Measurements from ENCODE around the gene PLA2G15.
A peak's percentile ranks its signal among the peaks of the same experiment; 100 is the strongest.

Gene PLA2G15

DNA sequence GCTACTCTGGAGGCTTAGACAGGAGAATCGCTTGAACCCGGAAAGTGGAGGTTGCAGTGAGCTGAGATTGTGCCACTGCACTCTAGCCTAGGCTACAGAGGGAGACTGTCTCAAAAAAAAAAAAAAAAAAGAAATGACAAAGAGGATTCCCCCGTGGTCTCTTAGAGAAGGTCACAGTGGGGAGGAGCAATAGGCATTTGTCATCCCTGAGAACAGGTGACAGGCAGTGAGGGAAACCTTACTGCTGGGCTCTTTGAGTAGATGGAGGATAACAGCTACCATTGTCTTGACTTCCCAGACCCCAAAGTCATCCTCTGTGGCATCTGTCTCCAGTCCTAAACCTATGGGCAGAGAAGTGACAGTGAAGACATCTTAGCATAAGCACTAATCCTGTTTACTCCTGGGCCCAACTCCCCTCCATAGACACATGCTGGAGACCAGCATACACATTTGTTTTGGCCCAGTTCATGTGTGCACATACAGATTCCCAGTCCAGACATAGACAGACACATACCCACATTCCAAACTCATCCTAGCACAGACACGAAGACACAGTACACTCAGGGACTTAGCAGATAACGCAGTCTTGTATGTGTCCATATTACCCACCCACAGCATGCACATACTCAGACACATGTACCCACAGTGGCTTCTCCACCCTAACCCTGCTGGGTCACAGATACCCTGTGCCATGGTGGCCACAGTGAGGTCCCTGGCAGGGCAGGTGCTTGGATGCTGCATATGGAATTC lies 11.9 kb upstream of the PLA2G15 start:
- DNase-seq, result no peak

DNA sequence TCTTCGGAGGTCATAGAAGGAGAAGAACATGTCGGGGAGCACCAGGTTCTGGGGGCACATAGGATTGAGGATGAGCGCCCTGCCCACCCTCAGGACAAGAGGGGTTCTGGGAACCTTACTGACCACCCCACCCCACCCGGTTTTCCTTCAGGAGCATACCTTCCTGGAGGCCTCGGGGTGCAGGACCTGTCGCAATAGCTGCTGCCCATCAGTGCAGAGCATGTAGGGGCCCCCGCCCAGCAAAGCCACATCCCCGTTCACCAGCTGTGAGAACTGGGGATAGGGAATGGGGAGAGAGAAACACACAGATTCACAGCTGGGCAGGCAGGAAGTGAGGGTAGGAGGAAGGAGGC lies 11.4 kb upstream of the PLA2G15 start:
- DNase-seq, result no peak

DNA sequence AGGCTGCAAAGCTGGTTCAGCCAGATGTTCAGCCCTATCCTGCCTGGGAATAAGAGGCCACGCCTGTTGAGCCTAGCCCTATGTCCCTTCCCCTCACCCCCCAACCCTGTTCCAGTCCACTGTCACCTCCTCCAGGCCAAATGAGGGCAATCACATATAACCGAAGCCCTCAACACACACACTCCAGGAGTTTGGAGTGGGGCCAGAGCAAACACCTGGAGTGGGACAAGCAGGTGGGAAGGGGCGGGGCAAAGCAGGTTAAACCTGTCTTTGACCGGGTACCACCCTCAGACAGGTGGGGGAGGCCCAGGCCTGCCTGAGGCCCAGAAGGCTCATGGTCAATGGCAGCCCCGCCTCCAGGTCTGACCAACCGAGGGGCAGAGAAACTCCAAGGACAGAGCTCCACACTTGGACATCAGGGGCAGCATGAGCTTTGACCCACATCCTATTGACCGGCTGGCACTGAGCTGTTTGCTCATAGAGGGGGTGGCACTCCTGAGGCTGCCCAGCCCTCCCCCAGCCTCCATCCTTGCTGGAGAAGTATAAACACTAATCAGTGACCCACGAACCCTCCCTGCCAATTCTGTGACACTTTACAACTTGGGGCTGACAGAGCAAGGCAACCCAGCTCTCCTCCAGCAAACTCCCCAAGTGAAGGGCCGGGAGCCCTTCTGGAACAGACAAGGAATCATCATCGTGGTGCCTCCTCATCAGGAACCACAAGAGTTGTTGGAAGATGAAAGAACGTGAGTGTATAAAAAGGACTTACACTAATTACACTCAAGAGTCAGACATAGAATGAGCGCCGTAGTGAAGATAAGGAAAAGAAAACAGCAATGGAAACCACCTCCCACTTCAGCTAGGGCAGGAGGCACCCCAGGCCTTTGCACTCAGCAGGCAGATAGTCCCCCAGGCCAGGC lies 10.7 kb upstream of the PLA2G15 start:
- DNase-seq, result peak; percentile 81

DNA sequence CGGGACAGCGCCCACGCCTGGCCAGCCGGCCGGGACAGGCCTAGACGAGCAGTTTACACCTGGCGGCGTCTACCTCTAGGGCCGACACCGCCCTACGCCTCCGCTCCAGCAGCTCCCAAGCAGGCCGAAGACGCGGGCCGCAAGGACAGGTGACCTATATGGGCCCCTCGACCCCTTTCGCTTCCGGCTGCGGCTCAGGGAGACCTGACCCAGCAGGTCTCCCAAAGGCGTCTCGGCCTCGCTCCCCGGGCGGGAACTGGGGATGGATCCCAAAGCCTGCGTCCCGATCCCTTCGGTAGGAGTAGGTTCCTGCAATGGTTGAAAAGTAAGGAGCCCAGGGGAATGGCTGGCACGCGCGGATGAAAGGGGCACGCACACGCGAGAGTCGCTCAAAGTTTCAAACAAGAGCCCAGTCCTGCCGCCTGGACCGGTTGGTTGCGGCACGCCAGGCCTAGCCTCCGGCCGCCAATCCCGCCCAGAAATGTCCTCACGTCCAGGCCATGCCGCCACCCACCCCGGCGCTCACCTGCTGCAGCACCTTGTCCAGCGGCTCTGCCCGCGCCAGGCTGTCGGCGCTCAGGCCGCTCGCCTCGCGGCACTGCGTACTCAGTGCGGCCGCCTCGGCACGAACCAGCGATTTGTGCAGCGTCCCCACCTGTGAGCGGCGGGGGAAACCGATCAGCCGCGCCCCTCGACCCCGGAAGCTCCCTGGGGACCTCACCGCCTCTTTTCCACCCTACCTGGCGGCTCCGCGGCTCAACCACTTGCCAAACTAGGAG lies 9.9 kb upstream of the PLA2G15 start:
- peak; percentile 48 for DNase-seq

DNA sequence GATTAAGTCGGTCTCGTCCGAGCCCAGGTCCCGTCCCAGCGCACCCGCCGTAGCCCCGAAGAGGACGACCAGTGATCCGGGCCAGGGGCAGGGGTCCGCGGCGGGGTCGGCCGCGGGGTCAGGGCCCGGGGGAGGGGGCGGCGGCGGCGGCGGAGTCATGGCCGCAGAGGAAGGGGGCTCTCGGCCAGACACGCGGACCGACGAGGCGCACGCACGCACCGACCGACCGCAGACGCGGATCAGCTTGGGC lies 9.4 kb upstream of the PLA2G15 start, which contains the start of gene ESRP2:
ESRP2 (minus strand) TSS at position 241 of the 250 bp plus-strand sequence; CDS start at position 159, 82 bp downstream.
- DNase-seq, result no peak

DNA sequence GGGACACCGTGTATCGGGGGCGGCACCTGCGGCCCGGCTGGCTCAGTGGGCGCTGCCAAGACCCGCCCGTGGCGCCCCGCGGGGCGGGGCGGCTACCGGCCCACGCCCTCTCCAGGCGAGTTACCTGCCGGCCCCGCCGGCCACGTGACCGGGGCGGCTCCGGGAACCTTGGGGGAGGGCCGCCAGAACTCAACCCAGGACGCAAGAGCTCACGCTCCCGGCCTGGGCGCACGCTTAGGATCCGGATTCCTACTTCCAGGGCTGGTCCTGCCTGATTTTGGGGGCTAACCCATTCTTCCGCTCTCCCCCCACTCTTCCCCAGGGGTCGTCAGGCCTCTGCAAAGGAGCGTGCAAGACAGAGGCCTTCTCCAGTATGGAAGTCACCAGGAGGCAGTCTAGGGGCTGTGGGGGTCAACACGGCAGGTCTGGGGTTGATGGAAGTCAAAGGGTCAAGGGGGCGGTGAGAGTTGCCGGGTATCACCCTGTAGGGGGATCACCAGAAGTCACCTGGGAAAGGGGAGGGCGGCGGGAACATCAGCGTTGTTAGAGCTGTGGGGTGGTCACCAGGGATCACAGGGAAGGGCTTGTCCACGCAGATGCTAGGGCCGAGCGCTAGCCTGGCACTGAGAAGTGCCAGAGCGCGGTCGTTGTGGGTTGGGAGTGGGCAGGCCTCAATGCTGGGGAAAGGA lies 8.9 kb upstream of the PLA2G15 start:
- DNase-seq, result peak; percentile 82

DNA sequence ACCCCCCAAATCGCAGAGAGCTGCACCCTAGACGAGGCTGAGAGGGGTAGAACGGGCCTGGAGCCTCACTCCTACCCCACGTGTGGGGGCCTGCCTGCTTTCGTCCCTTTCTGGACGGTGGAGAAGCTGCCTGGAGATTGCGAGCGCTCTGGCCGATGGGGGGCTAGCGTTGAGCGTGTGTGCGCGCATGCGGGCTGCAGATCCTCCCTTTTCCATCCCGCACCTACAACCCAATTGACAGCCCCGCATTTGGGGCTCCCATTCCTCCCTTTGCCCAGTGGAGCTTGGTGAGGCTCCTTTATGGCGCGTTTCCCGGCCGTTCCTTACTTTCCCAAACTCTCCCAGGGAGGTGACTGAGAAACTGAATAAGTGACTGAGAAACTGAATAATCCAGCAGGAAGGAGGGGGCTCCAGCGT lies 8.3 kb upstream of the PLA2G15 start:
- peak; percentile 21 for DNase-seq

DNA sequence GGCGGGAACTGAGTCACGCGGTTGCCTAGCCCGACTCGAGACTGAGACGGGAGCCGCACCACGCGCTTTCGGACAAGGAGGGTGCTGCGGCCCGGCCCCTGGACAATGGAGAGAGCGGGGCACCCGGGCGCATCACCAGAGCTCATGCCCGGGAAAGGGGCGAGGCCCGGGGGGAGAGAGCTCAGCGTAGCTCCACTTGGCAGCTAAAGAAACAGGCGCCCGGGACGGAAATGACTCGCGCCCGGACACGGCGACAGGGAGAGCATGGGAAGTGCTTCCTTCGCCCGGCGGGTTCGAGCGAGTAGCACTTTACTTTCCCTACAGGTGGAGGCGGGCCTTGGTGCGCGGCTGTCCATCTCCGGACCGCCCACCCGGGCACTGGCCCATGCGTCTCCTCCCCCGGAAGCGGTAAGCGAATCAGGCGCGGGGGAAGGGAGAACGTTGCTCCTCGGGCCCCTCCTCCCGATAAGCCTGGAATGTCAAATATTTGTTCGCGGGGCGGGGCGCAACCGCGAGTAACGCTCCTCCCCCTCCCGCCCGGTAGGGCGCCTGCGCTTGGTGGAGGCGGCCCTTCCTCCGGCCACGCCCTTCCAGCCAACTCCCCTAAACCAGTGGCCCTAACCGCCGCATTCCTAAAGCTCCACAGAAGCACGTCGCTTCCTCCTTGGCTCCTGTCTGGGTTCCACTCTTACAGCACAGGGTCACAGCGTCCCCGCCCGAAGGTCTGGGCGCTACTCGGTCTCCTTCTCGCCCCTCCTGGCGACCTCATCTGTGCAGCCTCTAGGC lies 7.7 kb upstream of the PLA2G15 start:
- peak; percentile 93 for DNase-seq

DNA sequence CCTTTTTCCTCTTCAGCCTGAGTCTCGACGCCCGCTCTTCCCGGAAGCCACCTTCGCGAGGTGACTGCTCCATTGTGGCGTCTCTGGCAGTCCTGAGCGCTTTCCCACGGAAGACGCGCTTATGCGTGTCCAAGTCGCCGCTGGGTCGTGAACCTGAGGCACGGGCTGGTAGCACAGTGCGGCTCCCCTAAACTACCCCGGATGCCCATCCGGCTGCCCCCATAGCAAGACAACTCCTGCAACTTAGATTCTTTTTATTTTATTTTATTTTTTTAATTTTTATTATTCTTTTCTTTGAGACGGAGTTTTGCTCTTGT lies 7.2 kb upstream of the PLA2G15 start:
- DNase-seq, result no peak

DNA sequence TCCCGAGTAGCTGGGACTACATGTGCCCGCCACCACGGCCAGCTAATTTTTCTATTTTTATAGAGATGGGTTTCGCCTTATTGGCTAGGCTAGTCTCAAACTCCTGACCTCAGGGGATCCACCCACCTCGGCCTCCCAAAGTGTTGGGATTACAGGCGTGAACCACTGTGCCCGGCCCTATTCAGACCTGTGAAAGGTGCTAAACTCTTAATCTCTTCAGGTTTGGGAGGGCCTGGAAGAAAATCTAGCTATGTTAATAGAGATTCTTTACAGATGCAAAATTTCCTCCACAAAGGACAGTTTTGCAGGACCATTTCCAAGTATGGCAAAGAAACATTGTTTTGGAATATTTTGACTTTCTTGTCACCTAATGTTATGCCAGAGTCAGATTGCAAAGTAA lies 3.1 kb upstream of the PLA2G15 start:
- DNase-seq, result no peak

DNA sequence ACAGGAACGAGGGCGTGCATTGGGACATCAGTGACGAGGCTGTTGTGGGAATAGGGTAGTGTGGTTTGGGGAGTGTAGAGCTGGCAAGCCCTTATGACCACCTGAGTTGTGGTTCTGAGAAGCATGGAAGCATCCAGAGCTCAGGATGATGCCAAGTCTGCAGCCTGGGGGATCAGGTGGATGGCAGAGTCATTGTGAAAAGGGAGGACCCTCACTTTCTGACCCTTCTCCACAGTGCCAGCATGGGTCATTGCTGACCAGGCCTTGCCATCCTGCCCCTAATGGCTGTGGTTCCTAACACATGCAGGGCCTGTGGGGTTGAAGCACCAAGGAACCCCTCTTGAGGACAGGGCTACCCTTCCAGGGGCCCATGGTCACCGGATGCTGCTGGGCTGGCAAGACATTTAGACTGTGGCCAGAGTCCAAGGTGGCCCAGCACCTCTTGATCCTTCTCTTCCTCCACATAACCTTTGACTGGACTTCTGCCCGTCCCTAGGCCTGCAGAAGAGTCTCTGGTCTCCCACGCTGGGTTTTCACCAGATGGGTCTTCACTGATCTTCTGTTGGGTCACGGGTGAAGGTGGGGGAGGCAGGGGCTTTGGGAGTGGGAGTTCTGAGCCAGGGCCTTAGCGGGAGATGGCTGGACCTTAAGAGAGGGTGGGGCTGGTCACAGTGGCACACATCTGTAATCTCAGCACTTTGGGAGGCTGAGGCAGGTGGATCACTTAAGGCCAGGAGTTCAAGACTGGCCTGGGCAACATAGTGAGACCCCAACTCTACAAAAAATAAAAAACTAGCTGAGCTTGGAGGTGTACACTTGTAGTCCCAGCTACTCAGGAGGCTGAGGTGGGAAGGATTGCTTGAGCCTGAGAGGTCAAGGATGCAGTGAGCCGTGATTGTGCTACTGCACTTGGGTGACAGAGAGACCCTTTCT lies 2.0 kb upstream of the PLA2G15 start:
- no peak for DNase-seq

DNA sequence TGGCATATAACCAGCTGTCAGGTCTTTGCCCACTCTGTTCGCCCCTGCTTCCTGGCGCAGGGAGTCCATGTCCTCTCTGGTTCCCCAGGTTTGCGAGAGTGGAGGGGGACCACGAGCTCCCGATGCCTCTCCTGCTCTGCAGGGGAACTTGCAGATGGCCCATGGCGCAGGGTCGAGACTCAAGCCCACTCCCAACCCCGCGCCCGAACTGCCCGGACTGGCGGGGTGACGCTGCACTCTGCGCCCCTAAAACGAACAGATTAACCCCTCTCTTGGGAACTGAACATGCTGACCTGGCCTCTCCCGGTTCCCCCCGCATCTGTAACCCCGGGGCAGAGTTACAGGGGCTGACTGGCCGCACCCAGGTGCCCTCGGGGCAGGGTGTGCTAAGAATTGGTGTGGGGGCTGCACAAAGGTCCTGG lies 681 bp upstream of the PLA2G15 start:
- no peak for DNase-seq

DNA sequence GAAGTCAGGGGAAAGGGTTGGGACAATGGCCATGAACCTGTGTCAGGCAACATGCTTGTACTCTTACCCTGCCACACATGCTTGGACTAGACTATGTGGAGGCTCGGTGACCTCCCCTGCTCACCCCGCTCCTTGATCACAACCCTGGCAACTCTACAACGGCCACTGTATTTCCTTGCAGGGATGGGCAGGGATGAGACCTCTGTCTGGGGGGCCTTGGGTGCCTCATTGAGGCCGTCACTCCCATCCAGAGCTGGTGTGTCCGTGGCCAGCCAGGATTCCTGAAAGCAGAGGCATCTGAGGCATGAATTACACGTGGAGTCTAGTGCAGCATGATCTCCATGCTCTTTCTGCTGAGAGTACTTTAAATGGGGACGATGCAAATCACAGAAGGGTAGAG lies 948 bp downstream of the PLA2G15 start:
- DNase-seq, result no peak

DNA sequence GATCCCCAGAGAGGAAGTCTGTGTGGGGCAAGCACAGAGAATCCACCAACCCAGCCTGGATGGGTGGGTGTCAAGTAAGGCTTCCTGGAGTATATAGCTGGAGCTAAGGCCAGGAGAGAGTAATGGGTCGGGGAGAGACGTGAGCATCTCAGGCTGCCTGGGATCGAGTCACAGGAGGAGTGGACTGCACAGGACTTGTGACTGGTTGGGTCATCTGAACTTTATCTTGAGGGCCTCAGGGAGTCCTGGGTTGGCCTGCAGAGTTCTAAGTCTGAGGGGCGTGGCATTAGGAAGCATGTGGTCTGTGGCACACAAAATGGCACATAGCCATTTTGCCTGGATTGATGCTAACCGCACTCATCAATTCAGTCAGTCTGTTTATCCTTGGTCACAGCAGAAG lies 1.5 kb downstream of the PLA2G15 start:
- no peak for DNase-seq

DNA sequence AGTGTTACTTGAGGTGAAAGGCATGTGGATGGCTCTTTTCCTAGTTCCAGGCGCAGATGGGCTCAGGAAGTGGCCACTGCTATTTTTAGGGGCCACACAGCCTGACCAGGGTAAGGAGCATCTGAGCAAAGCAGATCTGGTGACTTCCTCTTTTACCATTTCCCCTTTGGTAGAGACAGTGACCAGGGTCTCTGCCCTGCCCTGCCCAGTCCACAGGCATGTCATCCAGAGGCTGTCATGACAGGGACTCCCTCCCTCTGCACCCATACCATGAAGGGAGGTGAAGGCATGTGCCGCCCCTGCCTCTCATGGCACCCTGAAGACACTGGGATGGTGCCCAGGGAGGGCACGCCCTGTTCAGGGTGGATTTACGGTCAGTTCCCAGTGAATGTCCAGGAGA lies 2.2 kb downstream of the PLA2G15 start:
- no peak for DNase-seq

DNA sequence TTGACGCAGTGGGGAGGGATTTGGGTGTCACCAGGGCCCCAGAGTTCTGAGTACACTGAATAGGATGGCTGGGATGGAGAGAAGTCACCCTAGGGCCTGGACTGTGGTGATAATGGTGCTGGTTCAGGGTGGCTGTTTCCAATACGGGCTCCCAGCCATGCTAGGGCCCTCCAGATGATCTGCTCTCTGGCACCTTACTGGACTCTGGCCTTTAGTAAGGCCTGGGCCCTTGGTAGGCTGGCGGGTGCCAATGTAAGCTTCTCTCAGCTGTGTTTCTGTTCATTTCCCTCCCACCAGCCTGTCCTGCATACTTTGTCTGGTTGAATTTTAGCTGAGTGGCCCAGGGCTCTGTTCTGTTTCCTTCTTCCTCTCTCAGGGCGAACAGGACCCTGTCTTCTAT lies 2.8 kb downstream of the PLA2G15 start:
- no peak for DNase-seq

DNA sequence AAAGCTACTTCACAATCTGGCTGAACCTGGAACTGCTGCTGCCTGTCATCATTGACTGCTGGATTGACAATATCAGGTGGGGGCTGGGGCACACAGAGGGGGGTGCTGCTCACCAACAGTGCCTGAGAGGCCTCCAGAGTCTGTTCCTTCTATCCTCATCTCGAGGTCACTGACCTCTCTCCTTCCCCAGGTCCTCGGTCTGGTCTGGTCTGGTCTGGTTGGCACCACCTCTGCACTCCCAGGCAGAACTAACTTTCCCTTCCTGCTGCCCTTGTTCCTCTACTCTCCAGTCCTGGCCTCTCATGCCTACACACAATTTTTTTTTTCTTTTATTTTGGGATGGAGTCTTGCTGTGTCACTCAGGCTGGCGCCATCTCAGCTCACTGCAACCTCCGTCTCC lies 4.2 kb downstream of the PLA2G15 start:
- no peak for DNase-seq

DNA sequence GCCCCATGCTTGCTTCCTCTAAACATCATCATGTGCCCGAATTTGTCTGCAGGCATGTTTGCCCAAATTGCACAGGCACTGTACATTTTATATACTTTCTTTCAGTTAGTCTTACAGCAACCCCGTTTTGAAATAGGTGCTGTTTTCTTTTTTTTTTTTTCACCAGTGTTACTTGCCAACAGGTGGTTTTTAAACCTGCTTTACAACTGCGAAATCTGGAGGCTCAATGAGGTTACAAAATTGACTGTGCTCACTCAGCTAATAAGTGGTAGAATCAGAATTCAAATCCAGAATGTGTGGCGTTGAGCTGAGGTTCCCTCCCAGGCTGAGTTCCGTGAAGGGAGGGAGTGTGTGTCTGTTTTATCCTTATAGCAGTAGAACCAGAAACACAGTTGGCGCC lies 5.8 kb downstream of the PLA2G15 start:
- DNase-seq, result no peak

DNA sequence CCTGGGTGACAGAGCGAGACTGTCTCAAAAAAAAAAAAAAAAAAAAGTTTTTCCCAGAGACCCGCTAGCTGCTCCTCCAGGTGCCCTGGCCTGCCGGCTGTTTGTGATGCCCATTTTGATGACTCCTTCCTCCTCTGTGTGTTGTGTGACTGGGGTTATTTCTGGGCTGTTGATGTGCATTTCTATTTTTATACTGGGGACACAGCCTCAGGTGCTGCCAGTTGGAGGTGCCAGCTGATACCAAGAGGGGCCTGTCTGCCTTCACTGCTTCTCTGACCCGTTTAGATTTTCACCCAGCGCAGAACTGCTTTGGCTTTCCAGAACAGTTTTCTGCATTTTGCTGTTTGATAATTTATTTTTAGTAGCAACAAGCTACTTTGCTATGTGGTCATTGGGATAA lies 6.7 kb downstream of the PLA2G15 start:
- DNase-seq, result no peak

DNA sequence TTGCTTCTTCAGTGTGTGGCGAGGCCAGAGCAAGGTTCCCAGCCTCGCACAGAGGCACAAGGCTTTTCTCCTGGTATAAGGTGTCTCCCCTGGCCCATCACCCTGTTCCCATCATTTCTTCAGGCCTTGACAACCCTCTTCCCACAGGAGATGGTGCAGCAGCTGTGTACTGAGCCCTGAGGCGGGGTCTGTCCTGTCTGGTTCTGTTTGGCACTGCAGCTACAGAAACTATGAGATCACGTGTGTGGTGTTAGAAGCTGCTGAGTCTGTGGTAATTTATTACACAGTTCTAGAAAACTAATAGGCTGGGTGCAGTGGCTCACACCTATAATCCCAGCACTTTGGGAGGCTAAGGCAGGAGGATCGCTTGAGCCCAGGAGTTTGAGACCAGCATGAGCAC lies 7.2 kb downstream of the PLA2G15 start:
- no peak for DNase-seq

DNA sequence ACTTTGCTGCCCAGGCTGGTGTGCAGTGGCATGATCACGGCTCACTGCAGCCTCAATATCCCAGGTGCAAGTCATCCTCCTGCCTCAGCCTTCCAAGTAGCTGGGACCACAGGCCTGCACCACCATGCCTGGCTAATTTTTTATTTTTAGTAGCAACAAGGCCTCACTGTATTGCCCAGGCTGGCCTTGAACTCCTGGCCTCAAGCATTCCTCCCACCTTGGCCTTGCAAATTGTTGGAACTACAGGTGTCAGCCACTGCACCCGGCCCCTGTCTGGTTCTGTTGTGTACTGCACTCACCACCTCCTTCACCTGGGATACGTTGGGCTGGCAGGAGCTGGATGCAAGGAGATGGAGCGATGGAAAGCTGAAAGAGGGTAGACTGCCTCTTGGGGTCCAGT lies 8.5 kb downstream of the PLA2G15 start:
- DNase-seq, result no peak
